ENCODE results near the gene DNAH6.
"Not testable (repeated sequence)": the region's sequence is repeated elsewhere in the genome, so short reads cannot be mapped to it uniquely, and the experiment has no call there.

Gene DNAH6, protein sequence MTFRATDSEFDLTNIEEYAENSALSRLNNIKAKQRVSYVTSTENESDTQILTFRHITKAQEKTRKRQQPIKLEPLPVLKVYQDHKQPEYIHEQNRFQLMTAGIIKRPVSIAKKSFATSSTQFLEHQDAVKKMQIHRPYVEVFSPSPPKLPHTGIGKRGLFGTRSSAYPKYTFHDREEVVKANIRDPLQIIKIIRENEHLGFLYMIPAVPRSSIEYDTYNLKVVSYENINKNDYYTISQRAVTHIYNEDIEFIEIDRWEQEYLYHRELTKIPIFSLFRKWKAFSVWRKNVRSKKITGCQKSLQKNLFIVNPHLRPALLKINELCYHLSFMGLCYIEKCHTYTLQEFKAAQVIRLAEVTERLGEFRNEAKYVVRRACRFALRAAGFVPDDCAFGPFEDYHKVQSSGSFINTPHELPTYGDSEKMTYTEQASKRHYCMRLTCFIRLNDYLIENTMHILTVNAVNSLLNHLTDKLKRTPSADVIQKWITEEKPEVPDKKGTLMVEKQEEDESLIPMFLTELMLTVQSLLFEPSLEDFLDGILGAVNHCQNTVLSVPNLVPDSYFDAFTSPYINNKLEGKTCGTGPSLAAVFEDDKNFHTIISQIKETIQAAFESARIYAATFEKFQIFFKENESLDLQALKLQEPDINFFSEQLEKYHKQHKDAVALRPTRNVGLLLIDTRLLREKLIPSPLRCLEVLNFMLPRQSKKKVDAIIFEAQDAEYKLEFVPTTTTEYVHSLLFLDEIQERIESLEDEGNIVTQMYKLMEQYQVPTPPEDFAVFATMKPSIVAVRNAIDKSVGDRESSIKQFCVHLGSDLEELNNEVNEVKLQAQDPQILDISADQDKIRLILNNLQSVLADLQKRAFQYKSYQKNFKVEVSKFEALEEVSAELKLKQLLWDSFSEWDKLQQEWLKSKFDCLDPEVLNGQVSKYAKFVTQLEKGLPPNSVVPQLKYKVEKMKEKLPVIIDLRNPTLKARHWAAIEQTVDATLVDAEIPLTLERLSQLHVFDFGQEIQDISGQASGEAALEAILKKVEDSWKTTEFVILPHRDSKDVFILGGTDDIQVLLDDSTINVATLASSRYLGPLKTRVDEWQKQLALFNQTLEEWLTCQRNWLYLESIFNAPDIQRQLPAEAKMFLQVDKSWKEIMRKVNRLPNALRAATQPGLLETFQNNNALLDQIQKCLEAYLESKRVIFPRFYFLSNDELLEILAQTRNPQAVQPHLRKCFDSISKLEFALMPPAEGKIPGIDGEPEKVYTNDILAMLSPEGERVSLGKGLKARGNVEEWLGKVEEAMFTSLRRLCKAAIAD (N-terminal part only)

DNA sequence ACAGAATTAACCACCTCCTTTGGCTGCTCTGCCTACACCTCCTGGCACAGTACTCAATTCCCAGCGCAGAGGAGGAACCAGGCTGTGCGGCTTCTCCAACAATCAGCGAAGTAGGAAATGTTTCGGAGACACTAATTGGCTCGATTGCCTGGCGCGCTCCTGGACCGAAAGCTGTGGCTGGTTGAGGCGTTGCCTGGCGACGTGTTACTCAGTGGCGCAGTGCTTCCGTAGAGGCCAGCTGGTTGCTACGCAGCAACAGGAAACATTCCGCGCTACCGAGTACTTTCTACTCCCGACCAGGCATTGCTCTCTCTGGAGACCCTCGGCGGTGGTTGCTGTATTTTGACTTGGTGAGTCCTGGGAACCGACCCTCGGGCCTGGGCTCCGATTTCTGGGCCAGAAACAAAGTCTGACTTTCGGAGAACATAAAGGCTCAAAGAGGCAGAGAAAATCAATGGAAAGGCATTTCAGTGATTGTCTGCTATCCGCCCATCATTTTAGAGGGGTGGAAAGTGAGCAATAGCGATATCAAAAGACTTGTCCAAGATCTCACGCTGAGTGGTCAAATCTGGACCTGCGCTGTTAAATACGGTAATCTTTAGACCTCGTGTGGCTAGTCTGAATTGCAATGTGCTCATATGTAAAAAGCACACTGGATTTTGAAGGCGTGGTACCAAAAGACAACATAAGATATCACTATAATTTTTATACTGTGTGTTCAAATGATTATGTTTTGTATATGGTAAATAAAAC, at the start of gene DNAH6:
Gene DNAH6 (plus strand): TSS at position 265 of the 753 bp plus-strand sequence. CDS start 1,329 bp downstream, outside the sequence.
- peak; percentile 70 for DNase-seq

DNA sequence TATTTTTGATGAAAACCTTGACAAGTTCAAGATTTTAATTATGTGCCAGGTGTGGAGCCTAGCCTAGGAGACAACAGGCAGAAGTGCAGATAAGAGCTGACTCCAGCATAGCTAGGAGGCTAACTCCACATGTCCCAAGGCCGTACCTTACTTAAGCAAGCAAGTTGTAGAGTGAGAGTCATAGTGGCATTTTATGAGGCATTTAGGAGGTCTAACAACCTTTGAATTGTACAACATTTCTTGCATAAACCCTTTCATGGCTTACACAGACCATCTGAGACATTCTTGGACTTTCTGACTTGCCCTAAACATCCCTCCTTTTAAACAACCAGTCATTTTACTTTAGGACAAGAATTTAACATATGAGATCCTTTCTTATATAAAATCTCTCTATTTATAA, 48.9 kb upstream of the DNAH6 start:
- DNase-seq: no peak

DNA sequence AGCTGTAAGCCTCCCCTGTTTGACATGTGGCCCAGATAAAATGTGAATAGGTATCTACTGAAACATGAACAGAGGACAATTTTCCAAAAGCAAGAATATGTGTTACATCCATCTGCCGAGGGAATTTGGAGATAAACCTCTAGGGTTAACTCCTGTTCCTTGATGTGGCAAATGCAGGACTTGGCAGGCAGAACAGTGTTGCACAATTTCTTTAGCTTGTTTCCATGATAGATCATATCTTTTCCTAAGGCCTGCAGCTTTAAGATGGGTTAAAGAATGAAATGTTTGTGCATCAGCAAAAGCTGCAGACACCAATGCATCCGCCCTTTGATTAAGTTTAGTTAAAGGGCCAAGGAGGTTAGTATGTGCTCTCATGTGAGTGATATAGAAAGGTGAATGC, 43.9 kb upstream of the DNAH6 start:
- not testable (repeated sequence) for DNase-seq

DNA sequence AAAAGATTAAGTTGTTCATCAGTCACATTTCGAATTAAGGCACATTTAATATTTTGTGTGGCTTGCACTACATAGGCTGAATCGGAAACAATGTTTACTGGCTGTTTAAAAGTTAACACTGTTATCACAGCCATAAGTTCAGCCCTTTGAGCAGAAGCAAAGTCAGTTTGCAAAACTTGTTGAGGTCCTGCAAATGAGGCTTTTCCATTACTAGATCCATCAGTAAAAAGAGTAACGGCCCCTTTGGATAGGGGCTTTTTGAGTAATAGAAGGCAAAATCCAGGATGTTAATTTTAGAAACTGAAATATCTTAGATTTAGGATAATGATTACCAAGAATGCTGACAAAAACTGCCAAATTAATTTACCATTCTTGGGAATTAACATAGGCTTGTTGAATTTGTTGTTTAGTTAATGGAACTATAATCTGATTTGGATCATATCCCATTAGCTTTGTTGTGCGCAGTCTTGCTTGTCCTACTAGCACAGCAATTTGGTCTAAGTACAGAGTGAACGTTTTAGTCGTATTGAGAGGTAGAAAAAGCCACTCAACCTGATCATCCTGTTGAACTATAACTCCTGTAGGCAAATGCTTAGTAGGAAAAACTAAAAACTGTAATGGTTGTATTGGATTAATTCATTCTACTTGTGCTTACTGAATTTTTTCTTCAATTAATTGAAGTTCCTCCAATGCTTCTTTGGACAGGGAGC, 43.3 kb upstream of the DNAH6 start:
- no peak for DNase-seq

DNA sequence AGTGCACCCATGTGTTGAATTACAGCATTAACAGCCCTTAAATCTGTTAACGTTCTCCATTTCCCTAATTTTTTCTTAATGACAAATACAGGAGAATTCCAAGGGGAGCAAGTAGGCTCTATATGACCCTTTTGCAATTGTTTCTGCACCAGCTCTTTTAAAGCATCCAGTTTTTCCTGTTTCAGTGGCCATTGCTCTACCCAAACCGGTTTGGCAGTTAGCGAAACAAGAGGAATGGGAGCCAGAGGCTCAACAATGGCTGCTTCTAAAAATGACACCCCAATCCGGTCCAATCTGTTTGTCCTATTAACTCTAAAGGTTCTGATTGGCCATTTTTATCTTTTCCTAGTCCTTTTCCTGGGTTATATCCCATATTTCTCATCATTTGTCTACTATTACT, 42.1 kb upstream of the DNAH6 start:
- DNase-seq: no peak

DNA sequence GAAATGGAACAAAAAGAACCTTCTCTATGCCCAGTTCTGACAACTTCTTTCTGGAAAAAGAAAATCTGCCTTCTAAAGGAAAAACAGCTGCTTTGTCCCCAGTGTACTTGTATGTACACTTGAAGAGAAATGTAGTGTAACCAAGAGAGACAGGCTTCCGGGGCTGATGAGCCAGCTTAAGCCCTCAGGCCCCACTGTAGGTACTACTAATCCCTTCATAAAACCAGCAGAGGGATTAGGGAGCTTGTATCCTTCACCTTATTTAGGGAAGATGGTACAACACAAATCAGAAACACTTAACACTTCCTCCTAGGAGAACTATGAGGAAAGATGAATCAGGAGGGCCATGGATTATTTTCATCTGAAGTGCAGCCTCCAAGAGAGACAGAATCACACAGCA, 38.4 kb upstream of the DNAH6 start:
- no peak for DNase-seq

DNA sequence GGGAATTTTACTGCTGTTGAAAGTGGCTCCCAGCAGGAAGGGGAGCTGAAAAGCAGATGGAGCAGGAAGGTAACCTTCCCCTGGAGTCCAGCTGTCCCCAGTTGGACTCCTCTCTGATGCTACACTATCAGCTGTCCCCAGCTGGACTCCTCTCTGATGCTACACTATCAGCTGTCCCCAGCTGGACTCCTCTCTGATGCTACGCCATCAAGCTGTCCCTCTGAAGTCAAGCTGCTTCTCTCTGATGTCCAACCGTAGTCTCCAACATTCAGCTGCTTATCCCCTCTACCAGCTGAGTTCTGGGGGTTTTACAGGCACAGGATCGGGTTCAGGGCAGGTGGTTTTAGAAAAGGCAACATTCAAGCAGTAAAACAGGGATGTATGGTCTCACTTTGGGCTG, 37.4 kb upstream of the DNAH6 start:
- DNase-seq: no peak

DNA sequence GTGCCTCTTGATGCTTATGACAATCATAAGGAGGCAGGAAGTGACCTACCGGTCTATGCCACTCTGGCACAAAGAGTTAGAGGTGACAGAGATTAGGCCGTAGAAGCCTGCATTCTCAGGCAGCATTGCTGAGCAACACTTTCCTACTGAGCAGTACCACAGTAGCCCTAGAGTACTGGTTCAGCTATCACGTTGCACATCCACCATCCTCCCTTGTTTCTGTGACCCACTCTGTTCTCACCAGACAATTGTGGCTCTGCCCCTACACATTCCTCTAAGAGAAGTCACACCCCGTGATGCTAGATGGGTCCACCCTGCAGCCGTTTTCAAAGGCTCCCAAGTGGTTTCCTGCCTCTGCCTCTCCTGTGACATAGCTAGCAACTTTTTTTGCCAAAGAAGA, 34.6 kb upstream of the DNAH6 start:
- DNase-seq: no peak

DNA sequence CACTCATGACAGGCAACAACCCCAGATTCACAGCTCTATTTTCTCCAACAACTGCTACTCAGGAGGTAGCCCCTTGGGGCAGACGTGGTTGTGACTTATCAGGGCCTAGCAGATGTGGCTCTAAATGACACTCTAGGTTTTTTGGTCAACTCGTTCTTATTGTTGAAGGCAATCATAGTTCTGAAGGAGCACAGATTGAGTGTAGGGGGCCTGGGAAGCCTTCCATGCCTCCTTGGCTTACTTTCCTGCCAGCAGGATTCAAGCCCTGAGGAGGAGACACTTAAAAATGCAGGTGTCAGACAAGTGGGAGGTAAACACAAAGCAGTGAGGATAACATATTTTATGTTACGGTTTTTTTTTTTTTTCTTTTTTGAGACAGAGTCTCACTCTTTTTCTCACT, 33.7 kb upstream of the DNAH6 start:
- no peak for DNase-seq

DNA sequence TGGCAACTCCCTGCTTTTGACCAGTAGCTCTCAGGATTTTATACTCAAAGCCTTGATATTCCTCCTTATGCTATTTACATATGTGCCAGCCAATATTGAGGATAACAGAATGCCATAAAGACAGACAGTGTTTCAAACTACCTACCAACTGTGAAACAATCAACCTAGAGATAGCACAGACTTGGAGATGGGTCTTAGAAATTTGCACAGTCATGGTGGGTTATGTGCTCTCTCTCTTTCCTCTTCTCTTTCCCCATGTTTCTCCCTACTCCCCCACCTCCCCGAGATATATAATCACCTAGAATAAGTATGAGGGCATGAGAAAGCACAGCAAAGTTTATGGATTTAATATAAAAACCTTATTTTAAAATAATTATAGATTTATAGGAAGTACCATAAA, 33.0 kb upstream of the DNAH6 start:
- DNase-seq: no peak

DNA sequence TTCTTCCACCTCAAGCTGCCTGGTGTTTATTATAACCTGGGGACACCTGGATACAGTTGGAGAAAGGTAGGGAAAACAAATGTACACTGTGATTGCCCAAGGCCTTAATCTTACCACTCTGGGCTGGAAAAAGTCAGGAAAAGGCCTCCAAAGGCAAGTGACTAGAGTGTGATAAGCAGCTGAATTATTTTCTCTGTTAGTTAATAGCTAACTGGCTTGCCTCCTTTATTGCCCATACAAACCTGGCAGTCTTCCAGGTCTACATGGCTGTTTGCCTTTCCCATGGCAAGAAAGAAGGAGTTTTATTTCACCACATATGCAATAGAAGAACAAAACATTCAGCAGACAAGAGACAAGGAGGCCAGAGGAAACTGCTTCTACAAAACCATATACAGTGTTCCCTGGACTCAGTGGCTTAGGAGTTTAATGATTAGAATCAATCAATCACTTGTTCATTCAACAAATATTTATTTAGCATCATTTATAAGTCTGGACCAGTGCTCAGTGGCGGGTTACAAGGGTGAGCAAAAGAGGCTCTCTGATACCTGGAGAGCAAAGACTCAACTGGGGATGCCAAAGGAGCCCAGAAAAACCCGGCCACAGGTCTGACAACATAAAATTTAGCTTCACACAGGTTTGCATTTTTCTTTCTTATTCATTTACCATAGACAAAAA, 29.7 kb upstream of the DNAH6 start:
- no peak for DNase-seq

DNA sequence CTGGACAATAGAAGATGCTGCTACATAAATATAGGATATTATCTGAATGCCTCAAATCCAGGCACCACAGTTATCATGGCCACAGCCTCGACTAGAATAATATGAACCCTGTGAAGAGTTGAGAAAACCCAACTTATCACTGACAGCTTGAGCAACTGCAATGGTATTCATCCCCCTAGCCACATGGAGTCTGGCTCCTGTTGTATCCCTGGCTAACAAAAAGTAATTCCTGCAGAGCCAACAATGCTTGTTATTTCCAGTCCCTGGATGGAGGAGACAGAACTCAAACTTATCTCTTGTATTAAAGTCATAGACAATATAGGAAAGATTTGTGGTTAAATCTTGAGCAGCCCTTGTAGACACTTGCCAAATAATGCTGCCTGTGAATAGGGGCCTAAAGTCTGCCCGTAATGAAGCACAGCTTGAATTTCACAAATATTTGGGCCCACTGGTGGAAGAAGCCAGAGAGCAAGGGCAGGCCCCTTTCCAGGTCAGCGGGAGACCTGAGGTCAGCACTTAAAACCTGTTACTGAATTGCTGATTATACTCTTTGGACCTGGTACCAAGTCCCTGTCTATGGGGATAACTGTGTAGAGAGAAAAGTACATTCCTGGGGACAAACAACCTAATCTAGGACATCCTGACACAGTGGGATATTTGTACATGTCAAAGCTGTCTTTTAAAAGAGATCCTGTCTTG, 28.9 kb upstream of the DNAH6 start:
- DNase-seq: no peak

DNA sequence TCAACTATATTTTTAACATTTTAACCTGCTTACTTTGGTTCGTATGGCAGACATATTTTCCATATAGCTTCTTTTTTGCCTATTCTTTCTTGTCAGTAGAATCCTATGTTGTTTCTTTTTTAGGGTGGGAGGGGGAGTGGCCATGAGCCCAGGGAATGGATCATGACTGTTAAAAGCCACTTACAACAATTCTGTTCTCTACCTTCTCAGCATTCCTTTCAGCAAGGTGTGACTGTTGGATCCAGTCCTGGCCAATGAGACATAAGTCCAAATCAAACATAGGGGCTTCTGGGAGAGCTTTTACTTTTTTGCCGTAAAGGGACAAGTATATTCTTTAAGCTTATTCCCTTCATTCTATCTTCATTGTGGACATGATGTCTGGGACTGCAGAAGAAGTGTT, 25.0 kb upstream of the DNAH6 start:
- DNase-seq: no peak

DNA sequence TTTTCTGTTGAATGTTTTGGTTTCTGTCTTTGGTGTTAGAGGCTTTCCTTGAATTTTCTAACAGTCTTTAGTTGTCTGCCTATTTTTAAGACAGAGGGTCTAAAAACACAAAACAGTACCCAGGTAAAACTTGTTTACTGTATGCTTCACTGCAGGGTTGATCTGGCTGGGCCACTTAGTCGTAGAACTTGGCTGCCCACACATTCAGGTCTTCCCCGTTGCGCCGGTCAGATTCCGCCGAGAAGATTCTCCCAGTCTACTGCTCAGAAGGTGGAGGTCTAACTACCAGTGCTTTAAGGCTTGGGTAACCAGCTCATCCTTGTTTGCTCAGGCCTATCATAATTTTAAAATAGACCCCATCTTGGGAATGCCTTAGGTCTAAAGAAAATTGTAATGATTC, 24.6 kb upstream of the DNAH6 start:
- DNase-seq: no peak

DNA sequence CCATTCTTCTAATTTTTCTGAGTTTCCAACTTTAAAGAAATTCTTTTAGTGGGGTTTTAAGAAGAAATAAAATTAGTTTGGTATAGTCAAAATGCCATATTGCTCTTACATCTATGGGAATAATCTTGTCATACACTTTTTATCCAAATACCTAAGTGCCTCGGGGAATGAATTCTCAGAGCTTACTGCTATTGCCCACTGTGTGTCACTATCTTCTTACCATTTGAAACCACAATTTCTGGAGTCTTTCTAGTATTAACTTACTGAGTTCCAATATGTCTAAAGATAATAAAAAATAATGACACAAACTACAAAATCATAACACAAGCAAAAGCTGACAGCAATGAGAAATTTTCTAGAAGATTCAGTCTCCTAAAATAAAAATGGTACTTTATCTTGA, 23.7 kb upstream of the DNAH6 start:
- no peak for DNase-seq

DNA sequence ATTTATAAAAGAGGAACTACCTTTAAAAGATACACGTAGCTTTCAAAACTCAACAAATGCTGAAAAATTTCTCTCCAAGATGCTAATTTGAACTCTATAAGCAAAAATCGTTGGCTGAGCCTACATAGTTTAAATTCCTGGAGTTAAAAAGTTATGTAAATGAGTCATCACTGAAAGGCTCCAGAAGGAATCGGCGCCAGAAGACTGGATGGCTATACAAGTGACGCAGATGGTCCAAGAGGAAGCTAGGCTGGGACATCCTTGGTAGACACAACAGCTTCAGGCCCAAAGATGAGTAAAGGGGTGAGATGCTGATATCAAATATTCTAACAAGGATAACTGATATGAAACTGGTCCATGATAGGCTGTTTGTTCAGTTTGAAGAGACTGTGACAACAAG, 22.8 kb upstream of the DNAH6 start:
- DNase-seq: no peak

DNA sequence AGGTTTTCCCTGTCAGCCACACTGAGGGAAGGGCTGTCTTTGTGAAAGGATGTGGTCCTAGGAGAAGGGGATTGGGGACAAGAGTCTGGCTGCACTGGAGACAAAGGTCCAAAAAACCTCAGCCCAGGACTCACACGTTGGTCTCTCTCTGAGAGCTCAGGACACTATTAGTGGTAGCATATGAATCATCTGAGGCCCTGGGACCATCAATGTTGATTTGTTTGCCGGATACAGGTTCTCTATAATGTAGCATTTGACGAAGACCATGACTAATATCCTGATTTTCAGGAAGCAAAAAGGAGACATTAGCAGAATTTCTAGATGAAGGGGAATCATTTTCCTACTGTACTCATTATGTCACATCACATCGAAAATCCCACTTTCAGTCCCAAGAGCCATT, 22.2 kb upstream of the DNAH6 start:
- DNase-seq: no peak

DNA sequence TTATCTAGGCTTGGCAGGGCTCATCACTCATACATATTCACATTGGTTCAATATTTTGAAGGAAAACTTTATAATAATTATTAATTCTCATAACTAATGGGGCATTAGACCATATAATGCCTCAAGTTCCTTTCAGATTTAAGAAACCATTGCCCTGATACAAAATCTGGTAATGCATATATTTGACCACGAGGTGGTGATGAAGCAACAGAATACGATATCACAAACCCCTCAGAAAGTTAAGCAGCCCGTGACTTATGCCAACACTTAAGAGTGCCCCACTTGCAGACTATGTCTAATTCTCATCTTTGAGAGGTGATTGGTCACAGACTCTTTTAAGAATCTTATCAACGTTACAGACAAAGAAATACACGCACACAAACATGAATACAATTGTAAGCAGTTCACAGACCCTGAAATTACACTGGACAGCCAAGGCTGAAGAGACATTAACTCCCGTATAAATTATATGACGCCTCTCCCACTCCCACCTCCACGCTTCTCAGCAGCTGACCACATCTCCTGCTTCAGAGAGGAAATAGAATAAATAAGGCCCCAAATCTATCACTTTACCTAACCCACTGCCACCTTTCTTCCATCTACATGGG, 20.7 kb upstream of the DNAH6 start:
- DNase-seq: peak; percentile 21

DNA sequence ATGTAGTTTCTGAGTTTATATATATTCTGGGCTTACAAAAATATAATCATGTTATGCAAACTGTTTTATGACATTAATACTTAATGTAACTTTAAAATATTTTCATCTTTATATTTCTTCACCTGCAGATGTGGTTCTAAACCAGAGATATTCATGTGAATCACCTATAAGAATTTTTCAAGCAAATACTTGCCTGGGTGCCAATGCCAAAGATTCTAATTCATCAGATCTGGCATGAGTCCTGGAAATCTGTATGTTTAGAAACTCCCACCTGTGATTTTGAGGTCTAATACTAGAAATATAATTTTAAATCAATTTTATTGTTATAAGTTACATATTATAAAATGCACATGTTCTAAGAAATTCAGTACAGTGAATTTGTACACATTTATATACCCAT, 19.9 kb upstream of the DNAH6 start:
- DNase-seq: no peak

DNA sequence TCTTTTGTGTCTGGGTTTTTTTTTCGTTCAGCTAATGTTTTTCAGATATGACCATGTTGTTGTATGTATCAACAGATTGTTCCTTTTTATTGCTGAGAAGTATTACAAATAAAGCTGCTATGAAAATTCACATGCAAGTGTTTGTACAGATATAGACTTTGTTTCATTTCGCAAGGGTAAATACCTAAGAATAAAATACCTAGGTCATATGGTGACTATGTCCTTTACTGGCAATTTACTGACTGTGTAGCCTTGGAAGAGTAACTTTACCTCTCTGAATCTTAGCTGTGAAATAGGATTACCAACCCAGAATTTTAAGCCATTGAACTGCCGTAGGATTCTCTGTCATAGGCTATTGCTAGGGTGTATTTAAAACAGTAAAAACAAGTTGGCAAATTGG, 19.0 kb upstream of the DNAH6 start:
- DNase-seq: no peak

All from activated T-cell treated with anti-CD3 and anti-CD28 coated beads for 4 hours (primary cell).